ENCODE data around the gene PCSK5.
"Not testable (repeated sequence)": the region's sequence is repeated elsewhere in the genome, so short reads cannot be mapped to it uniquely, and the experiment has no call there.

Gene PCSK5

GRCh38 chr9:75947233-75947632, 56.8 kb downstream of the PCSK5 start:
- Histone ChIP-seq H3K4me3 (ENCODE audit: low read depth in 1 of 2, low read length in 2 of 2) (no peak overlapping the region), H3K27me3 (ENCODE audit: control insufficient read depth in 1 of 2, insufficient read depth in 2 of 2, low read length in 2 of 2) (no peaks in the 10 kb centered on the region), H3K27ac (ENCODE audit: low read depth, low read length) (no peak overlapping the region), H3K9me3 (ENCODE audit: low read length) (no peaks in the 10 kb centered on the region), H3K36me3 (ENCODE audit: insufficient read depth, low read length) (no peaks in the 10 kb centered on the region), H3K4me1 (ENCODE audit: insufficient read depth, low read length) (no peaks in the 10 kb centered on the region), H3K9ac (ENCODE audit: low read length) (no peak overlapping the region)

- no peak overlapping the region for H3K9ac ChIP-seq (ENCODE audit: low read length)
- no peaks in the 10 kb centered on the region for H3K36me3 ChIP-seq (ENCODE audit: insufficient read depth, low read length)
- no peak overlapping the region for H3K27ac ChIP-seq (ENCODE audit: low read depth, low read length)
- H3K4me3 ChIP-seq (ENCODE audit: low read depth in 1 of 2, low read length in 2 of 2) = no peak overlapping the region
- H3K4me1 ChIP-seq (ENCODE audit: insufficient read depth, low read length) = peaks cover 4% of the 10 kb centered on the region
- H3K27me3 ChIP-seq (ENCODE audit: control insufficient read depth in 1 of 2, insufficient read depth in 2 of 2, low read length in 2 of 2) = no peaks in the 10 kb centered on the region
- H3K9me3 ChIP-seq (ENCODE audit: low read length) = no peaks in the 10 kb centered on the region
Measured at GRCh38 chr9:75950998-75951397, 60.5 kb downstream of the PCSK5 start.

- no peak overlapping the region for H3K9ac ChIP-seq (ENCODE audit: low read length)
Measured at GRCh38 chr9:75953218-75953617, 62.7 kb downstream of the PCSK5 start.

GRCh38 chr9:75956161-75956560, 65.7 kb downstream of the PCSK5 start:
- no peak overlapping the region for H3K27ac ChIP-seq (ENCODE audit: low read depth, low read length)
- no peak overlapping the region for H3K9ac ChIP-seq (ENCODE audit: low read length)
- peaks cover 16% of the 10 kb centered on the region for H3K4me1 ChIP-seq (ENCODE audit: insufficient read depth, low read length)
- no peaks in the 10 kb centered on the region for H3K27me3 ChIP-seq (ENCODE audit: control insufficient read depth in 1 of 2, insufficient read depth in 2 of 2, low read length in 2 of 2)
- H3K4me3 ChIP-seq (ENCODE audit: low read depth in 1 of 2, low read length in 2 of 2) = no peak overlapping the region
- H3K9me3 ChIP-seq (ENCODE audit: low read length) = no peaks in the 10 kb centered on the region
- H3K36me3 ChIP-seq (ENCODE audit: insufficient read depth, low read length) = no peaks in the 10 kb centered on the region

More at GRCh38 chr9:75953218-75953617, 62.7 kb downstream of the PCSK5 start:
- H3K27ac ChIP-seq (ENCODE audit: low read depth, low read length) = no peak overlapping the region
- H3K9me3 ChIP-seq (ENCODE audit: low read length) = no peaks in the 10 kb centered on the region
- no peaks in the 10 kb centered on the region for H3K27me3 ChIP-seq (ENCODE audit: control insufficient read depth in 1 of 2, insufficient read depth in 2 of 2, low read length in 2 of 2)
- no peak overlapping the region for H3K4me3 ChIP-seq (ENCODE audit: low read depth in 1 of 2, low read length in 2 of 2)
- H3K4me1 ChIP-seq (ENCODE audit: insufficient read depth, low read length) = peaks cover 14% of the 10 kb centered on the region
- no peaks in the 10 kb centered on the region for H3K36me3 ChIP-seq (ENCODE audit: insufficient read depth, low read length)

- Histone ChIP-seq H3K4me3 (ENCODE audit: low read depth in 1 of 2, low read length in 2 of 2) (no peak overlapping the region), H3K4me1 (ENCODE audit: insufficient read depth, low read length) (peaks cover 16% of the 10 kb centered on the region), H3K27me3 (ENCODE audit: control insufficient read depth in 1 of 2, insufficient read depth in 2 of 2, low read length in 2 of 2) (no peaks in the 10 kb centered on the region), H3K9ac (ENCODE audit: low read length) (no peak overlapping the region), H3K9me3 (ENCODE audit: low read length) (no peaks in the 10 kb centered on the region), H3K27ac (ENCODE audit: low read depth, low read length) (no peak overlapping the region), H3K36me3 (ENCODE audit: insufficient read depth, low read length) (no peaks in the 10 kb centered on the region)
Measured at GRCh38 chr9:75957116-75957515, 66.6 kb downstream of the PCSK5 start.

GRCh38 chr9:75958226-75958625, 67.8 kb downstream of the PCSK5 start:
- H3K4me1 ChIP-seq (ENCODE audit: insufficient read depth, low read length) = peaks cover 14% of the 10 kb centered on the region
- H3K4me3 ChIP-seq (ENCODE audit: low read depth in 1 of 2, low read length in 2 of 2) = no peak overlapping the region
- no peaks in the 10 kb centered on the region for H3K36me3 ChIP-seq (ENCODE audit: insufficient read depth, low read length)
- H3K27ac ChIP-seq (ENCODE audit: low read depth, low read length) = no peak overlapping the region
- H3K9ac ChIP-seq (ENCODE audit: low read length) = no peak overlapping the region
- no peaks in the 10 kb centered on the region for H3K9me3 ChIP-seq (ENCODE audit: low read length)
- H3K27me3 ChIP-seq (ENCODE audit: control insufficient read depth in 1 of 2, insufficient read depth in 2 of 2, low read length in 2 of 2) = no peaks in the 10 kb centered on the region

- no peak overlapping the region for H3K4me3 ChIP-seq (ENCODE audit: low read depth in 1 of 2, low read length in 2 of 2)
- peaks cover 16% of the 10 kb centered on the region for H3K4me1 ChIP-seq (ENCODE audit: insufficient read depth, low read length)
- H3K9ac ChIP-seq (ENCODE audit: low read length) = no peak overlapping the region
- H3K9me3 ChIP-seq (ENCODE audit: low read length) = no peaks in the 10 kb centered on the region
- no peaks in the 10 kb centered on the region for H3K36me3 ChIP-seq (ENCODE audit: insufficient read depth, low read length)
- no peak overlapping the region for H3K27ac ChIP-seq (ENCODE audit: low read depth, low read length)
- no peaks in the 10 kb centered on the region for H3K27me3 ChIP-seq (ENCODE audit: control insufficient read depth in 1 of 2, insufficient read depth in 2 of 2, low read length in 2 of 2)
Measured at GRCh38 chr9:75960551-75960950, 70.1 kb downstream of the PCSK5 start.

- Histone ChIP-seq H3K27me3 (ENCODE audit: control insufficient read depth in 1 of 2, insufficient read depth in 2 of 2, low read length in 2 of 2) (no peaks in the 10 kb centered on the region), H3K36me3 (ENCODE audit: insufficient read depth, low read length) (no peaks in the 10 kb centered on the region), H3K9me3 (ENCODE audit: low read length) (no peaks in the 10 kb centered on the region), H3K27ac (ENCODE audit: low read depth, low read length) (no peak overlapping the region), H3K4me1 (ENCODE audit: insufficient read depth, low read length) (peaks cover 16% of the 10 kb centered on the region), H3K4me3 (ENCODE audit: low read depth in 1 of 2, low read length in 2 of 2) (no peak overlapping the region), H3K9ac (ENCODE audit: low read length) (no peak overlapping the region)
Measured at GRCh38 chr9:75962013-75962661, 71.7 kb downstream of the PCSK5 start.

GRCh38 chr9:75962662-75963036, 72.2 kb downstream of the PCSK5 start:
- H3K4me3 ChIP-seq (ENCODE audit: low read depth in 1 of 2, low read length in 2 of 2) = no peak overlapping the region
- H3K4me1 ChIP-seq (ENCODE audit: insufficient read depth, low read length) = peaks cover 12% of the 10 kb centered on the region

GRCh38 chr9:75963321-75963720, 72.8 kb downstream of the PCSK5 start:
- not testable (repeated sequence) for H3K4me1 ChIP-seq (ENCODE audit: insufficient read depth, low read length); H3K9ac ChIP-seq (ENCODE audit: low read length); H3K36me3 ChIP-seq (ENCODE audit: insufficient read depth, low read length); H3K4me3 ChIP-seq (ENCODE audit: low read depth in 1 of 2, low read length in 2 of 2); H3K27ac ChIP-seq (ENCODE audit: low read depth, low read length); H3K27me3 ChIP-seq (ENCODE audit: control insufficient read depth in 1 of 2, insufficient read depth in 2 of 2, low read length in 2 of 2); H3K9me3 ChIP-seq (ENCODE audit: low read length)

More at GRCh38 chr9:75962662-75963036, 72.2 kb downstream of the PCSK5 start:
- H3K27ac ChIP-seq (ENCODE audit: low read depth, low read length) = no peak overlapping the region
- no peaks in the 10 kb centered on the region for H3K27me3 ChIP-seq (ENCODE audit: control insufficient read depth in 1 of 2, insufficient read depth in 2 of 2, low read length in 2 of 2)
- no peaks in the 10 kb centered on the region for H3K9me3 ChIP-seq (ENCODE audit: low read length)
- H3K36me3 ChIP-seq (ENCODE audit: insufficient read depth, low read length) = no peaks in the 10 kb centered on the region
- H3K9ac ChIP-seq (ENCODE audit: low read length) = no peak overlapping the region

GRCh38 chr9:75964427-75964826, 74.0 kb downstream of the PCSK5 start:
- no peak overlapping the region for H3K27ac ChIP-seq (ENCODE audit: low read depth, low read length)
- H3K4me1 ChIP-seq (ENCODE audit: insufficient read depth, low read length) = peaks cover 4% of the 10 kb centered on the region
- no peaks in the 10 kb centered on the region for H3K36me3 ChIP-seq (ENCODE audit: insufficient read depth, low read length)
- no peaks in the 10 kb centered on the region for H3K27me3 ChIP-seq (ENCODE audit: control insufficient read depth in 1 of 2, insufficient read depth in 2 of 2, low read length in 2 of 2)
- H3K9me3 ChIP-seq (ENCODE audit: low read length) = no peaks in the 10 kb centered on the region
- no peak overlapping the region for H3K4me3 ChIP-seq (ENCODE audit: low read depth in 1 of 2, low read length in 2 of 2)
- H3K9ac ChIP-seq (ENCODE audit: low read length) = no peak overlapping the region

GRCh38 chr9:75965231-75965630, 74.8 kb downstream of the PCSK5 start:
- Histone ChIP-seq H3K4me1 (ENCODE audit: insufficient read depth, low read length) (peaks cover 4% of the 10 kb centered on the region), H3K9me3 (ENCODE audit: low read length) (no peaks in the 10 kb centered on the region), H3K27ac (ENCODE audit: low read depth, low read length) (no peak overlapping the region), H3K36me3 (ENCODE audit: insufficient read depth, low read length) (no peaks in the 10 kb centered on the region), H3K27me3 (ENCODE audit: control insufficient read depth in 1 of 2, insufficient read depth in 2 of 2, low read length in 2 of 2) (no peaks in the 10 kb centered on the region), H3K4me3 (ENCODE audit: low read depth in 1 of 2, low read length in 2 of 2) (no peak overlapping the region), H3K9ac (ENCODE audit: low read length) (no peak overlapping the region)
